Osteoblast (primary cell): ENCODE data around the gene POU6F2. TPM values are rescaled to one million over a fixed set of nuclear protein-coding genes. Genes with fewer than 3 reads are reported as not detected.
A peak's percentile ranks its signal among the peaks of the same experiment; 100 is the strongest.

Experiments
- DNase-seq: peaks from one replicate; pipeline ENCODE4 v3.0.0; 2011; ENCODE audit warnings: low spot score, mixed read lengths; ENCODE audit not compliant: insufficient read length; ENCODE audit errors: missing footprints
- H2AFZ ChIP-seq: 2 replicates; pipeline ENCODE4 v1.6.0; 2011; ENCODE audit warnings: mild to moderate bottlenecking, low read length
- H3K27ac ChIP-seq: 2 replicates; pipeline ENCODE4 v1.5.1; 2011; ENCODE audit warnings: mild to moderate bottlenecking, low read depth, low read length, moderate library complexity
- H3K27me3 ChIP-seq: 2 replicates; pipeline ENCODE4 v1.6.0; 2012; ENCODE audit warnings: mild to moderate bottlenecking, control low read depth, inconsistent platforms, low read length, moderate library complexity; ENCODE audit not compliant: insufficient read depth
- H3K36me3 ChIP-seq: 2 replicates; pipeline ENCODE4 v1.5.1; 2011; ENCODE audit warnings: mild to moderate bottlenecking, low read length, control low read depth, moderate library complexity; ENCODE audit not compliant: insufficient read depth
- H3K4me1 ChIP-seq: 2 replicates; pipeline ENCODE4 v1.5.1; 2011; ENCODE audit warnings: mild to moderate bottlenecking, low read length, control low read depth, moderate library complexity; ENCODE audit not compliant: insufficient read depth
- H3K4me2 ChIP-seq: 2 replicates; pipeline ENCODE4 v1.6.0; 2011; ENCODE audit warnings: mild to moderate bottlenecking, low read length; ENCODE audit not compliant: insufficient read depth
- H3K4me3 ChIP-seq: fragments of 200-600 bp; sonication (generic); 3 replicates; pipeline ENCODE4 v1.5.1; 2012; ENCODE audit warnings: mild to moderate bottlenecking, low read length, inconsistent platforms; ENCODE audit not compliant: insufficient read depth
- H3K79me2 ChIP-seq: 2 replicates; pipeline ENCODE4 v1.6.0; 2012; ENCODE audit warnings: mild to moderate bottlenecking, low read length, control low read depth, inconsistent platforms; ENCODE audit not compliant: insufficient read depth
- H3K9me3 ChIP-seq: 2 replicates; pipeline ENCODE4 v1.5.1; 2011; ENCODE audit warnings: low read depth, low read length, control low read depth
- H4K20me1 ChIP-seq: 2 replicates; pipeline ENCODE4 v1.6.0; 2012; ENCODE audit warnings: mild to moderate bottlenecking, low read length, control low read depth; ENCODE audit not compliant: insufficient read depth
- CTCF ChIP-seq: IDR thresholded peaks from 2 replicates; pipeline ENCODE4 v1.5.1; 2011; ENCODE audit warnings: mild to moderate bottlenecking, low read depth, low read length, moderate library complexity; ENCODE audit errors: extremely low read depth
- total RNA-seq: library from RNA; depleted of rRNA; stranded (reverse); fragments of >200 nt; gene quantifications from 2 replicates; pipeline ENCODE4 v1.2.3, GENCODE V29; 2012

Gene POU6F2
- total RNA-seq, 1 donor = not detected

DNA sequence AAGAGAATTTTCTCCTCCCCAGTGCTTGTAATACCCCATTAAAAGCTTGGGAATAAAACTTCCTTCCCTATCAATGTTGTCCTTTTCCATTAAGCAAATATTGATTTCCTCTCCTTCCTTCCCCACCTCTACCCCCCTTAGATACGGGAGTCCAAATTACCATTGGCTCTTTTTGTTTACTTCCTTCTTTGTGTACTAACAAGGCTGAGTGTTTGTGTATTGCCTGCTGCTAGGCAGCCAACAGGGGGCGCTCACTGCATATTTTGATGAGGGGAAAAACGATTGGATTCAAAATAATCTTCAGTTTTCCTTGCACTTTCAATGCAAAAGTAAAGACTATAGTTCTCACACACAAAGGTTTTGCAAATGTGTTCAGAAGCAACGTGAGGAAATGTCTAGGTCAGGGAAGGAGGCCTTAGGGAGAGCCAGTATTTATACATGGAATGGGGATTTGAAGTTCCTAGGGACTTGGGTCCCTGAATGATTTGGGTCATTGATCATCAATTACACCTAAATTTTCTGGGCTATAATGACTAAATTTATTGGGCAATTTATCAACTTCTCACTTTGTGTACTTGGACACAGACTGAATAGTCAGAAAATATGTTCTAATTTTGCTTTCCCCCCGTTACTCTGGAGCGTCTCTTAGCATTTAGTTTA is 45.1 kb upstream of the POU6F2 start:
- H2AFZ ChIP-seq = no peak overlapping the region
- H3K4me2 ChIP-seq = no peak overlapping the region

GRCh38 chr7:38934051-38934450 is 43.7 kb upstream of the POU6F2 start:
- TF ChIP-seq CTCF = no peak

More for the DNA sequence above, 45.1 kb upstream of the POU6F2 start:
- H3K9me3 ChIP-seq = no peaks in the 10 kb centered on the region
- H3K4me1 ChIP-seq = no peaks in the 10 kb centered on the region
- H3K27ac ChIP-seq = no peak overlapping the region
- H3K4me3 ChIP-seq = no peak overlapping the region
- H4K20me1 ChIP-seq = no peaks in the 10 kb centered on the region
- no peaks in the 10 kb centered on the region for H3K27me3 ChIP-seq
- no peaks in the 10 kb centered on the region for H3K79me2 ChIP-seq
- H3K36me3 ChIP-seq = no peaks in the 10 kb centered on the region
- TF ChIP-seq CTCF = peak; percentile 96
- DNase-seq = no peak

GRCh38 chr7:38934536-38934935 is 43.2 kb upstream of the POU6F2 start:
- no peaks in the 10 kb centered on the region for H3K4me1 ChIP-seq
- no peak overlapping the region for H3K4me3 ChIP-seq
- H3K79me2 ChIP-seq = no peaks in the 10 kb centered on the region
- no peaks in the 10 kb centered on the region for H4K20me1 ChIP-seq
- H3K27me3 ChIP-seq = no peaks in the 10 kb centered on the region
- TF ChIP-seq CTCF = no peak
- H3K4me2 ChIP-seq = no peak overlapping the region
- no peak overlapping the region for H2AFZ ChIP-seq
- H3K27ac ChIP-seq = no peak overlapping the region
- no peaks in the 10 kb centered on the region for H3K9me3 ChIP-seq
- no peaks in the 10 kb centered on the region for H3K36me3 ChIP-seq
- no peak for DNase-seq

More at GRCh38 chr7:38934051-38934450, 43.7 kb upstream of the POU6F2 start:
- no peaks in the 10 kb centered on the region for H3K4me1 ChIP-seq
- no peaks in the 10 kb centered on the region for H4K20me1 ChIP-seq
- no peaks in the 10 kb centered on the region for H3K27me3 ChIP-seq
- no peaks in the 10 kb centered on the region for H3K36me3 ChIP-seq
- H3K79me2 ChIP-seq = no peaks in the 10 kb centered on the region
- no peak overlapping the region for H2AFZ ChIP-seq
- H3K4me2 ChIP-seq = no peak overlapping the region
- no peak overlapping the region for H3K27ac ChIP-seq
- no peak for DNase-seq
- H3K9me3 ChIP-seq = no peaks in the 10 kb centered on the region
- no peak overlapping the region for H3K4me3 ChIP-seq

- Histone ChIP-seq H3K79me2 (no peaks in the 10 kb centered on the region), H3K27ac (no peak overlapping the region), H3K4me3 (no peak overlapping the region), H3K4me1 (no peaks in the 10 kb centered on the region), H3K36me3 (no peaks in the 10 kb centered on the region), H3K4me2 (no peak overlapping the region), H2AFZ (no peak overlapping the region), H3K9me3 (no peaks in the 10 kb centered on the region), H3K27me3 (no peaks in the 10 kb centered on the region), H4K20me1 (no peaks in the 10 kb centered on the region)
- no peak for TF ChIP-seq CTCF
- DNase-seq = no peak
Observed at GRCh38 chr7:38936641-38937040, 41.1 kb upstream of the POU6F2 start.
